Measurements from ENCODE around the gene UBAP2. TPM values are rescaled to one million over a fixed set of nuclear protein-coding genes. Genes with fewer than 3 reads are reported as not detected.

Gene UBAP2
- total RNA-seq, 1 donor from 2014 or later: 24.6 TPM

GRCh38 chr9:33931326-33931725, 117.4 kb downstream of the UBAP2 start:
- Histone ChIP-seq H3K36me3 (peaks cover 0 to 74% of the 10 kb centered on the region in 2 donors), H3K9me3 (no peaks in the 10 kb centered on the region), H3K4me1 (no peaks in the 10 kb centered on the region), H3K4me3 (no peak overlapping the region), H3K27me3 (no peaks in the 10 kb centered on the region), H3K27ac (no peak overlapping the region)
- intact Hi-C loops (cut with DNase I): no loop called here
- no peak for DNase-seq (ENCODE audit: extremely low spot score in 2 of 2)
- TF ChIP-seq CTCF (IDR thresholded peaks at IDR 0.05) (no peak), POLR2AphosphoS5 (IDR thresholded peaks at IDR 0.05; ENCODE audit: insufficient read depth in 1 of 2, low read depth in 1 of 2) (no peak), POLR2A (IDR thresholded peaks at IDR 0.05) (no peak)

GRCh38 chr9:33927694-33928093, 121.0 kb downstream of the UBAP2 start:
- no peak for DNase-seq (ENCODE audit: extremely low spot score in 2 of 2)

DNA sequence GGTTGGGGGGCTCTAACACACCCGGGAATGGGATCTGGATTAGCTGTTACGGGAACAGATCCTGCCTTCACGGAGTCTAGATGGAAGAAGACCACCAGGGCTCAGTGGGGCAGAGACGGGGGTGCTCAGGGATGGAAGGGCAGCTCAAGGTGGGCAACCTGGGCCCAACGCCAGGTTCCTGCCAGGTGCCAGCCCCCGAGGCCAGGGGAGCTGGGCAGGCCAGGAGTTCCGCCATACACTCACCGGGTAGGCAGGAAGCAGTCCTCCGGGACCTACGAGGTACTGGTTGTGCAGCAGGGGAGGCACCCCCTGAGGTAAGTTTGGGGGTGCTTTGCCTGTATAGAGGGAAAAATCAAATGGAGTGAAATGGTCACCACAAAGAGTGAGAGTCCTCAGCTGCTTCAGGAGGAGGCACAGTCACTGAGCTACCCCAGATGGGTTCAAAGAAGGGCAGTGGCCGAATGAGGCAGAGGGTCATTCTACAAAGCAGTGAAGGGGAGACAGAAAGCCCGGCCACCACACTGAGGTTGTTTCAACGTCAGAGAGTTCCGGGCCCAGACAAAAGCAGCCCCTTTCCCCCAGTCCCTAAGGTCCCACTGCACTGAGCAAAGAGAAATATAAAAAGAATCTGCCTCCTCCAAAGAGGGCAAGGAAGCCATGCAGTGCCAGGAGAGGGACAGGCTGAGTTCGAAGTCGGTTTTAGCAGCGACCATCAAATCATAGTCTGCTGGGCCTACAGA, 121.8 kb downstream of the UBAP2 start:
- TF ChIP-seq POLR2AphosphoS5 (IDR thresholded peaks at IDR 0.05; ENCODE audit: insufficient read depth in 1 of 2, low read depth in 1 of 2) (no peak), CTCF (IDR thresholded peaks at IDR 0.05) (no peak), POLR2A (IDR thresholded peaks at IDR 0.05) (no peak)
- Histone ChIP-seq H3K4me1 (no peaks in the 10 kb centered on the region), H3K27ac (no peak overlapping the region), H3K27me3 (no peaks in the 10 kb centered on the region), H3K9me3 (no peaks in the 10 kb centered on the region), H3K36me3 (peaks cover 0 to 55% of the 10 kb centered on the region in 2 donors), H3K4me3 (no peak overlapping the region)
- DNase-seq (ENCODE audit: extremely low spot score in 2 of 2): no peak
- intact Hi-C loops (cut with DNase I): loop anchor here (10.0 kb wide), 1 partner anchor 62 kb away; no protein-coding TSS in a partner anchor

More at GRCh38 chr9:33927694-33928093, 121.0 kb downstream of the UBAP2 start:
- no peak overlapping the region for H3K27ac ChIP-seq
- peaks cover 0 to 55% of the 10 kb centered on the region in 2 donors for H3K36me3 ChIP-seq
- TF ChIP-seq CTCF (IDR thresholded peaks at IDR 0.05): no peak
- TF ChIP-seq POLR2AphosphoS5 (IDR thresholded peaks at IDR 0.05; ENCODE audit: insufficient read depth in 1 of 2, low read depth in 1 of 2): no peak
- TF ChIP-seq POLR2A (IDR thresholded peaks at IDR 0.05): no peak
- intact Hi-C loops (cut with DNase I): loop anchor here (10.0 kb wide), 1 partner anchor 63 kb away; no protein-coding TSS in a partner anchor
- H3K9me3 ChIP-seq: no peaks in the 10 kb centered on the region
- H3K4me3 ChIP-seq: no peak overlapping the region
- no peaks in the 10 kb centered on the region for H3K27me3 ChIP-seq
- no peaks in the 10 kb centered on the region for H3K4me1 ChIP-seq

GRCh38 chr9:33924978-33925797, 123.5 kb downstream of the UBAP2 start:
- Histone ChIP-seq H3K36me3 (peaks cover 2 to 52% of the 10 kb centered on the region in 2 donors), H3K27ac (no peak overlapping the region), H3K27me3 (no peaks in the 10 kb centered on the region), H3K4me3 (no peak overlapping the region), H3K9me3 (no peaks in the 10 kb centered on the region), H3K4me1 (no peaks in the 10 kb centered on the region)
- DNase-seq (ENCODE audit: extremely low spot score in 2 of 2): no peak
- intact Hi-C loops (cut with DNase I): loop anchor here (10.0 kb wide), 1 partner anchor 60 kb away; no protein-coding TSS in a partner anchor
- TF ChIP-seq POLR2AphosphoS5 (IDR thresholded peaks at IDR 0.05; ENCODE audit: insufficient read depth in 1 of 2, low read depth in 1 of 2): no peak
- TF ChIP-seq POLR2A (IDR thresholded peaks at IDR 0.05): no peak
- TF ChIP-seq CTCF (IDR thresholded peaks at IDR 0.05): peak in 1 of 3 experiments; percentile 11
